RWPE1 (cell line): ENCODE measurements around the gene TMEM86B.
A peak's percentile ranks its signal among the peaks of the same experiment; 100 is the strongest.

ENCODE experiments used
- CTCF ChIA-PET: fragments of 350-600 bp; sonication (Branson Sonifier 250); formaldehyde crosslinking; extraction: SDS; loops from one replicate; lab custom pipeline; 2021; lab: Yijun Ruan, JAX
- POLR2A ChIA-PET: fragments of 400-600 bp; formaldehyde crosslinking; extraction: SDS; loops from one replicate; lab custom pipeline; 2020; ENCODE audit warnings: antibody characterized with exemption; ENCODE audit not compliant: low non-redundant PET; lab: Yijun Ruan, JAX
- DNase-seq: peaks from one replicate; pipeline ENCODE4 v3.0.0; 2012; ENCODE audit warnings: low spot score
- H3K27ac ChIP-seq: fragments of 450-650 bp; 2 replicates; pipeline ENCODE4 v1.5.1; 2017
- CTCF ChIP-seq: fragments of 450-650 bp; conservative IDR thresholded peaks from 2 replicates; pipeline ENCODE4 v1.5.1; 2017; ENCODE audit warnings: low read depth, mild to moderate bottlenecking

The TMEM86B gene

GRCh38 chr19:55248704-55249103, 20.1 kb upstream of the TMEM86B start:
- CTCF ChIA-PET, result no interaction called here
- POLR2A ChIA-PET, result interaction anchor here (0.5 to 0.8 kb wide), 2 partner anchors 10 to 14 kb away, joined by 3 to 6 read pairs; partner anchors contain the start of gene PPP6R1
- no peak for TF ChIP-seq CTCF
- peak overlapping the region; percentile 99 for H3K27ac ChIP-seq
- no peak for DNase-seq

- POLR2A ChIA-PET, result interaction anchor here (0.5 to 0.8 kb wide), 2 partner anchors 11 to 13 kb away, joined by 3 to 6 read pairs; partner anchors contain the start of gene PPP6R1
- CTCF ChIA-PET, result no interaction called here
- peak overlapping the region; percentile 99 for H3K27ac ChIP-seq
- no peak for DNase-seq
- no peak for TF ChIP-seq CTCF
These were observed 19.7 kb upstream of the TMEM86B start for GRCh38 chr19:55248166-55248675.

- DNase-seq, result peak; percentile 76
- CTCF ChIA-PET, result no interaction called here
- peak overlapping the region; percentile 99 for H3K27ac ChIP-seq
- POLR2A ChIA-PET, result interaction anchor here (0.8 kb wide), 1 partner anchor 11 kb away, joined by 3 read pairs; the partner anchor contains the start of gene PPP6R1
- no peak for TF ChIP-seq CTCF
These were observed 19.1 kb upstream of the TMEM86B start for GRCh38 chr19:55247621-55248099.

GRCh38 chr19:55246462-55247451, 18.2 kb upstream of the TMEM86B start:
- TF ChIP-seq CTCF, result no peak
- H3K27ac ChIP-seq, result peak overlapping the region; percentile 99
- DNase-seq, result no peak
- ChIA-PET CTCF (no interaction called here), POLR2A (no interaction called here)

- no peak for DNase-seq
- POLR2A ChIA-PET, result no interaction called here
- peak overlapping the region; percentile 99 for H3K27ac ChIP-seq
- TF ChIP-seq CTCF, result no peak
- CTCF ChIA-PET, result no interaction called here
These were observed 16.8 kb upstream of the TMEM86B start for GRCh38 chr19:55245236-55245904.

- no peak for DNase-seq
These were observed 15.6 kb upstream of the TMEM86B start for GRCh38 chr19:55244004-55244680.

More at GRCh38 chr19:55244004-55244680, 15.6 kb upstream of the TMEM86B start:
- no peak for TF ChIP-seq CTCF
- peak overlapping the region; percentile 5; the same call in 1 of the 2 replicates for H3K27ac ChIP-seq
- ChIA-PET POLR2A (interaction anchor here (0.7 kb wide), 1 partner anchor 13 kb away, joined by 3 read pairs; no protein-coding TSS in a partner anchor), CTCF (no interaction called here)
